ENCODE data around the gene SSTR3. TPM values are rescaled to one million over a fixed set of nuclear protein-coding genes. Genes with fewer than 3 reads are reported as not detected.

Gene SSTR3
- total and polyA plus RNA-seq, 10 of the 15 experiments (the other 5 are each of a cell fraction or from before 2014, with no cell fraction given), result 0.03 to 4.5 (median 2.4) TPM

DNA sequence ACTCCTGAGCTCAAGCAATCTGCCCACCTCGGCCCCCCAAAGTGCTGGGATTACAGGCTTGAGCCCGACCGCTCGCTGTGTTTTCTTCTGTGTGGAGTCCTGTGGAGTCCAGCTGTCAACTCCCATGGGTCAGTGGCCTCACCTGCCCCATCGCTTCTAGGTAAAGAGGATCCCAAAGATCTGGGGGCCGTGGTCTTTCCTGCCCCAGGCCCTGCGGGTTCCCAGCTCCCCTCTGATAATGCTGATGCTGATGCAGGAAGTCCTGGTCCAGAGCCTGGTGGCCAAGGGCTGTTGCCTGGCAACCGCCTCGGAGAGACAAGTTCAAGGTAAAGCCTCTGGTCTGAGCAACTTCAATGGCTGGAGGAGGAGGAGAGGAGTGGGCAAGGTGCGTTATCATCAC is 9.6 kb downstream of the SSTR3 start:
- no peak overlapping the region for H3K9ac ChIP-seq (ENCODE audit: control insufficient read depth, insufficient read depth, low read length)
- H4K20me1 ChIP-seq (ENCODE audit: control insufficient read depth, insufficient read depth), result no peaks in the 10 kb centered on the region
- H3K36me3 ChIP-seq (ENCODE audit: control insufficient read depth in 2 of 2, insufficient read depth in 2 of 2, low read length in 1 of 2), result no peaks in the 10 kb centered on the region; a peak in 1 of 4 replicates
- H3K4me3 ChIP-seq, result no peak overlapping the region
- ChIA-PET SMC1A (ENCODE audit: uncharacterized antibody, unreplicated experiment) (interaction anchor here (1.3 to 6.9 kb wide), 4 partner anchors 15 to 65 kb away, joined by 4 to 84 read pairs (median 54); partner anchors contain the start of gene RAC2), RAD21 (ENCODE audit: unreplicated experiment) (interaction anchor here (2.3 to 7.1 kb wide), 5 partner anchors 13 to 57 kb away, joined by 11 to 104 read pairs (median 63); partner anchors contain the start of gene RAC2), CTCF (interaction anchor here (0.6 to 5.7 kb wide), 5 partner anchors 15 to 65 kb away, joined by 3 to 111 read pairs (median 5); partner anchors contain the start of gene RAC2), POLR2A (interaction anchor here (1.6 kb wide), 1 partner anchor 57 kb away, joined by 4 read pairs; no protein-coding TSS in a partner anchor)
- H2AFZ ChIP-seq (ENCODE audit: control insufficient read depth, low read depth, low read length), result no peak overlapping the region
- no peak for ATAC-seq
- no peak overlapping the region for H3K4me2 ChIP-seq (ENCODE audit: control insufficient read depth, insufficient read depth)
- no peak for FAIRE-seq
- peaks cover 5% of the 10 kb centered on the region for H3K79me2 ChIP-seq (ENCODE audit: control insufficient read depth, insufficient read depth, low read length)
- in situ Hi-C loops (cut with MboI) (loop anchor here (25.0 kb wide), 1 partner anchor 1815 kb away; the partner anchor contains the start of gene HMOX1), intact Hi-C loops (cut with micrococcal nuclease; ENCODE audit: unreplicated experiment) (no loop called here)
- no peak overlapping the region for H3K27ac ChIP-seq (ENCODE audit: control insufficient read depth, insufficient read depth)
- TF ChIP-seq, protein P1, sequence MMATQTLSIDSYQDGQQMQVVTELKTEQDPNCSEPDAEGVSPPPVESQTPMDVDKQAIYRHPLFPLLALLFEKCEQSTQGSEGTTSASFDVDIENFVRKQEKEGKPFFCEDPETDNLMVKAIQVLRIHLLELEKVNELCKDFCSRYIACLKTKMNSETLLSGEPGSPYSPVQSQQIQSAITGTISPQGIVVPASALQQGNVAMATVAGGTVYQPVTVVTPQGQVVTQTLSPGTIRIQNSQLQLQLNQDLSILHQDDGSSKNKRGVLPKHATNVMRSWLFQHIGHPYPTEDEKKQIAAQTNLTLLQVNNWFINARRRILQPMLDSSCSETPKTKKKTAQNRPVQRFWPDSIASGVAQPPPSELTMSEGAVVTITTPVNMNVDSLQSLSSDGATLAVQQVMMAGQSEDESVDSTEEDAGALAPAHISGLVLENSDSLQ (IDR thresholded peaks at IDR 0.05), result peak; percentile 13; the same call in 1 of the 2 replicates
- TF ChIP-seq SRF (IDR thresholded peaks at IDR 0.05; ENCODE audit: low read depth in 2 of 2, low read length in 2 of 2), result no peak
- DNase-seq (ENCODE audit: low read depth, low spot score), result no peak
- H3K4me1 ChIP-seq (ENCODE audit: control insufficient read depth, insufficient read depth, low read length), result peaks cover 27% of the 10 kb centered on the region
- WGBS (ENCODE audit: insufficient coverage, insufficient replicate concordance, low lambda C conversion rate, missing lambda C conversion rate), result 77% methylated on average over 10 of the region's 10 CpGs
- BruUV-seq (replicated peaks), result no TSS peak
- H3K27me3 ChIP-seq (replicated peaks in 1 of 2; ENCODE audit: control insufficient read depth in 2 of 2, insufficient read depth in 2 of 2, low read length in 1 of 2), result no peaks in the 10 kb centered on the region
- no peaks in the 10 kb centered on the region for H3K9me3 ChIP-seq (replicated peaks; ENCODE audit: control insufficient read depth, insufficient read depth, low read length)

GRCh38 chr22:37202001-37202555 is 10.2 kb downstream of the SSTR3 start:
- ChIA-PET RAD21 (ENCODE audit: unreplicated experiment) (interaction anchor here (2.3 to 7.1 kb wide), 6 partner anchors 14 to 58 kb away, joined by 11 to 104 read pairs (median 50); partner anchors contain the start of gene RAC2), POLR2A (interaction anchor here (1.6 to 5.0 kb wide), 5 partner anchors 16 to 81 kb away, joined by 4 to 55 read pairs (median 20); partner anchors contain the start of gene RAC2), CTCF (interaction anchor here (1.1 to 5.7 kb wide), 10 partner anchors 8 to 108 kb away, joined by 3 to 111 read pairs (median 12); partner anchors contain the start of gene RAC2), SMC1A (ENCODE audit: uncharacterized antibody, unreplicated experiment) (interaction anchor here (1.3 to 6.9 kb wide), 5 partner anchors 16 to 65 kb away, joined by 4 to 84 read pairs (median 52); partner anchors contain the start of gene RAC2)
- peaks cover 31% of the 10 kb centered on the region for H3K4me1 ChIP-seq (ENCODE audit: control insufficient read depth, insufficient read depth, low read length)
- 96% methylated on average over 5 of the region's 5 CpGs for WGBS (ENCODE audit: insufficient coverage, insufficient replicate concordance, low lambda C conversion rate, missing lambda C conversion rate)
- H3K4me2 ChIP-seq (ENCODE audit: control insufficient read depth, insufficient read depth), result no peak overlapping the region
- H2AFZ ChIP-seq (ENCODE audit: control insufficient read depth, low read depth, low read length), result no peak overlapping the region
- FAIRE-seq, result no peak
- DNase-seq (ENCODE audit: low read depth, low spot score), result no peak
- no peak overlapping the region for H3K27ac ChIP-seq (ENCODE audit: control insufficient read depth, insufficient read depth)
- H3K9ac ChIP-seq (ENCODE audit: control insufficient read depth, insufficient read depth, low read length), result no peak overlapping the region
- in situ Hi-C loops (cut with MboI), result loop anchor here (25.0 kb wide), 1 partner anchor 1815 kb away; the partner anchor contains the start of gene HMOX1
- H4K20me1 ChIP-seq (ENCODE audit: control insufficient read depth, insufficient read depth), result no peaks in the 10 kb centered on the region
- peaks cover 5% of the 10 kb centered on the region for H3K79me2 ChIP-seq (ENCODE audit: control insufficient read depth, insufficient read depth, low read length)
- H3K4me3 ChIP-seq, result no peak overlapping the region
- no peaks in the 10 kb centered on the region for H3K36me3 ChIP-seq (ENCODE audit: control insufficient read depth in 2 of 2, insufficient read depth in 2 of 2, low read length in 1 of 2)
- no TSS peak for BruUV-seq (replicated peaks)
- no peaks in the 10 kb centered on the region for H3K9me3 ChIP-seq (replicated peaks; ENCODE audit: control insufficient read depth, insufficient read depth, low read length)
- intact Hi-C loops (cut with micrococcal nuclease; ENCODE audit: unreplicated experiment), result no loop called here
- no peaks in the 10 kb centered on the region for H3K27me3 ChIP-seq (replicated peaks in 1 of 2; ENCODE audit: control insufficient read depth in 2 of 2, insufficient read depth in 2 of 2, low read length in 1 of 2)
- no peak for ATAC-seq
- TF ChIP-seq SRF (IDR thresholded peaks at IDR 0.05; ENCODE audit: low read depth in 2 of 2, low read length in 2 of 2) (no peak), MXI1 (IDR thresholded peaks at IDR 0.05; ENCODE audit: low read depth, low read length) (no peak), IRF5 (IDR thresholded peaks at IDR 0.05; ENCODE audit: borderline replicate concordance) (no peak), YBX1 (IDR thresholded peaks at IDR 0.05) (no peak), POLR2A (IDR thresholded peaks at IDR 0.05; ENCODE audit: low read depth, low read length) (no peak)
- TF ChIP-seq, protein P2, sequence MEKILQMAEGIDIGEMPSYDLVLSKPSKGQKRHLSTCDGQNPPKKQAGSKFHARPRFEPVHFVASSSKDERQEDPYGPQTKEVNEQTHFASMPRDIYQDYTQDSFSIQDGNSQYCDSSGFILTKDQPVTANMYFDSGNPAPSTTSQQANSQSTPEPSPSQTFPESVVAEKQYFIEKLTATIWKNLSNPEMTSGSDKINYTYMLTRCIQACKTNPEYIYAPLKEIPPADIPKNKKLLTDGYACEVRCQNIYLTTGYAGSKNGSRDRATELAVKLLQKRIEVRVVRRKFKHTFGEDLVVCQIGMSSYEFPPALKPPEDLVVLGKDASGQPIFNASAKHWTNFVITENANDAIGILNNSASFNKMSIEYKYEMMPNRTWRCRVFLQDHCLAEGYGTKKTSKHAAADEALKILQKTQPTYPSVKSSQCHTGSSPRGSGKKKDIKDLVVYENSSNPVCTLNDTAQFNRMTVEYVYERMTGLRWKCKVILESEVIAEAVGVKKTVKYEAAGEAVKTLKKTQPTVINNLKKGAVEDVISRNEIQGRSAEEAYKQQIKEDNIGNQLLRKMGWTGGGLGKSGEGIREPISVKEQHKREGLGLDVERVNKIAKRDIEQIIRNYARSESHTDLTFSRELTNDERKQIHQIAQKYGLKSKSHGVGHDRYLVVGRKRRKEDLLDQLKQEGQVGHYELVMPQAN (conservative IDR thresholded peaks at IDR 0.05), result no peak
- TF ChIP-seq, protein P3, sequence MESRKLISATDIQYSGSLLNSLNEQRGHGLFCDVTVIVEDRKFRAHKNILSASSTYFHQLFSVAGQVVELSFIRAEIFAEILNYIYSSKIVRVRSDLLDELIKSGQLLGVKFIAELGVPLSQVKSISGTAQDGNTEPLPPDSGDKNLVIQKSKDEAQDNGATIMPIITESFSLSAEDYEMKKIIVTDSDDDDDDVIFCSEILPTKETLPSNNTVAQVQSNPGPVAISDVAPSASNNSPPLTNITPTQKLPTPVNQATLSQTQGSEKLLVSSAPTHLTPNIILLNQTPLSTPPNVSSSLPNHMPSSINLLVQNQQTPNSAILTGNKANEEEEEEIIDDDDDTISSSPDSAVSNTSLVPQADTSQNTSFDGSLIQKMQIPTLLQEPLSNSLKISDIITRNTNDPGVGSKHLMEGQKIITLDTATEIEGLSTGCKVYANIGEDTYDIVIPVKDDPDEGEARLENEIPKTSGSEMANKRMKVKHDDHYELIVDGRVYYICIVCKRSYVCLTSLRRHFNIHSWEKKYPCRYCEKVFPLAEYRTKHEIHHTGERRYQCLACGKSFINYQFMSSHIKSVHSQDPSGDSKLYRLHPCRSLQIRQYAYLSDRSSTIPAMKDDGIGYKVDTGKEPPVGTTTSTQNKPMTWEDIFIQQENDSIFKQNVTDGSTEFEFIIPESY (IDR thresholded peaks at IDR 0.05), result no peak

Data from GM12878 (cell line).